Activated T-cell treated with anti-CD3 and anti-CD28 coated beads for 1 hour (primary cell): ENCODE measurements around the gene HYDIN.

Experiments
- DNase-seq: peaks from one replicate; pipeline ENCODE4 v3.0.0-alpha.2; 2020; ENCODE audit warnings: low read depth

The HYDIN gene

GRCh38 chr16:70766176-70766575 lies 464.3 kb downstream of the HYDIN start:
- no peak for DNase-seq

GRCh38 chr16:70765491-70765890 lies 465.0 kb downstream of the HYDIN start:
- DNase-seq, result no peak

- no peak for DNase-seq
These were observed 465.9 kb downstream of the HYDIN start for GRCh38 chr16:70764632-70765031.

- DNase-seq, result no peak
These were observed 470.3 kb downstream of the HYDIN start for GRCh38 chr16:70760221-70760620.

GRCh38 chr16:70759666-70760065 lies 470.9 kb downstream of the HYDIN start:
- no peak for DNase-seq

GRCh38 chr16:70758786-70759185 lies 471.7 kb downstream of the HYDIN start:
- no peak for DNase-seq
